GM19455 (cell line): ENCODE data around the gene AUP1.

Experiments
- ATAC-seq: cut with Tn5 transposase; IDR thresholded peaks from one replicate; pipeline ENCODE4 v1.9.1; 2021; ENCODE audit not compliant: unreplicated experiment

AUP1 gene

DNA sequence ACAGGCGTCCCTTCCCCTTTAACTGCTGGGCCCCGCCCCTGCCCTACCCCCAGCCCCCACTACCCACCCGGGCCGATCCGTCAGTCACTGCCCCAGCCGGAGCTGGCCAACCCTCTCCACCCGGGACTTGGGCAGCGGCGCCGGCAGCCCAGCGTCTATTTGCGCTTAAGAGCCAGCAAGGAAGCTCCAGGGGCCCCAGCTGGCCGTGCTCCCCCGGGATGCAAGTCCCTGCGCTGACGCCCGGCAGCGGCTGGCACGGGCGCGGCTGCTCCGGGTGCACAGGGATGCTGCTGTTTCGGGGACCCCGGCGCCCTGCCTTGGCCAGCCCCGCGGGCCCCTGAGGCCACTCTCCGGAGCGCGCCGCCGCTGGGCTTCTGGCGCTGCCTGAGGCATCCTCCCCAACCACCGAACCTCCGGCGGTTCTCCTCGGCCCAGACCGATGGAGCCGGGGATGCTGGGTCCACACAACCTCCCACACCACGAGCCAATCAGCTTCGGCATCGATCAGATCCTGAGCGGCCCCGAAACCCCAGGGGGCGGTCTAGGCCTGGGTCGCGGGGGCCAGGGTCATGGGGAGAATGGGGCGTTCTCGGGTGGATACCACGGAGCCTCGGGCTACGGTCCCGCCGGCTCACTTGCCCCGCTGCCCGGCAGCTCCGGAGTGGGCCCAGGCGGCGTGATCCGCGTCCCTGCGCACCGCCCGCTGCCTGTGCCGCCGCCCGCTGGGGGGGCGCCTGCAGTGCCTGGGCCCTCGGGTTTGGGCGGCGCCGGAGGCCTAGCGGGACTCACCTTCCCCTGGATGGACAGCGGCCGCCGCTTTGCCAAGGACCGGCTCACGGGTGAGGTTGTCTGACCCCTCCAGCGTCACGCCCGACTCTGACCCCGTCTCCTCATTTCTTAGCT lies 14.9 kb downstream of the AUP1 start, which contains the start of gene TLX2:
TLX2 (plus strand) TSS at position 83 of the 903 bp plus-strand sequence; CDS start at position 440, 357 bp downstream.
- no peak for ATAC-seq

DNA sequence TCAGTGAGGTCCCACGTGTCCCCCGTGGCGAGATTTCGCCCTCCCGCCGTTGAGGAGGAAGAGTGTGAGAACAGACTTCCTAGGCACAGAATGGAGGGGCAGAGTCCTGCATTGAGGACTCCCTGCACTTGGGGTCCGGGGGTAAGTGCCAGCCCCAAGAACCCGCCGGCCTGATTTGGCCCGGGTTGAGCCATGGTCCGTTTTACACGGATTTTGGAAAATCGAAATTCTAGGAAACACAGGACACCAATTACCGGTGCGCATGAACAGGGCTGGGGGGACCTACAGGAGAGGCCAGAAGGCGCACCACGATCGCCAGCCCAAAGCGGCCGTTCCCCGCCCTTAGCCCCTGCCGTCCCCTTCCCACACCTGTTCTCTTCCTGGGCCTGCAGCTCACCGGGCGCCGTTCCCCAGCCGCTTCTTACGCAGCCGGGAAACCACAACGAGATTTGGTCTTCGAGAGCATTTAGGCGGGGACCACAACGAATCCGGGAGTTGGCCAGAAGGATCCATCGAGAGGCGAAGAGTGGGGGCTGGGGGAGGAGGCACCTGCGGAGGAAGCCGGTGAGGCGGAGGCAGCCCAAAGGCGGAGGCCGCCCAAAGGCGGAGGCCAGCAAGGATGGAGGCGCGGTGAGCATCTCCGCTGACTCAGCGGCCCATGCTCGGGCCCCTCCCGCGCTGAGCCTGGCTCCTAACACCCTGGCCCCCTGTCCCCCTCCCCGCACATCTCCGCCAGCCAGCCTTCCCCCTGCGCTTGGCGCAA lies 15.7 kb downstream of the AUP1 start:
- no peak for ATAC-seq

DNA sequence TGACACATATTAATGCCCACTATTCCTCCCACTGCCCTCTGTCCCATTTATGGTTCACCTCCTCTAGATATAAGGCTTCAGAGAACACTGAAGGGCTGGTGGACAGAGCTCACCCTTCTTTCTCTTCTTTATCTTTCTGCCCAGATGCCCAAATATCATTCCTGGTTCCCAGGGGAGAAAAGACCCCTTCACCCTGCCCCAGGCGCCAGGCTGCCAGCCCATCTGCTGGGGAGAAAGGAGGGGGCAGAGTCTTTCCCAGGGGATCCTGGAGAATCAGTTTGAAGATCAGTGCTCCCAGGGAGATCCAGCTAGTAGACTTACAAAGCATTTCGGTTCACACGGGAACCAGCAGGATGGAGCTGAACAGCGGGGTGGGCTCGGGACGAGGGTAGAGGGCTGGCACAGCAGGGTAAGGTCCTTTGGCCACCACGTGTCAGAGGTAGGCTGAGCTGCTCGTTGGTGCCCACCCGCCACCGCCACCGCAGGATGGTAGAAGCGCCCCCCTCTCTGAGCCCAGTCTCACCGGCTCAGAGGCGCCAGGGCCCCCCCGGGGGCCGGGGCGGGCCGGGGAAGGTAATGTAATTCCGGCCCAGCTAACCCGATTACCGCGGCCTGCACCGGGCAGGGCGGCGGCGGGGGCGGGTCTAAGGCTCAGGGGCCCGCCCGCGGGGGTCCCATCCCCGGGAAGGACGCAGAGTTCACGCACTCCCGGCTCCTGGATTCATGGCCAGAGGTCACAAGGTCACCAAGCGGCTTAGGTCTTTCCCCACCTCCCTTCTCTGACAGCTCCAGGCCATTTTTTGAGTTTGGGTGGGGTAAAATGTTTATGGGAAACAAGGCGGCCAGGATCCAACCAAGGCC lies 16.5 kb downstream of the AUP1 start:
- ATAC-seq = no peak

DNA sequence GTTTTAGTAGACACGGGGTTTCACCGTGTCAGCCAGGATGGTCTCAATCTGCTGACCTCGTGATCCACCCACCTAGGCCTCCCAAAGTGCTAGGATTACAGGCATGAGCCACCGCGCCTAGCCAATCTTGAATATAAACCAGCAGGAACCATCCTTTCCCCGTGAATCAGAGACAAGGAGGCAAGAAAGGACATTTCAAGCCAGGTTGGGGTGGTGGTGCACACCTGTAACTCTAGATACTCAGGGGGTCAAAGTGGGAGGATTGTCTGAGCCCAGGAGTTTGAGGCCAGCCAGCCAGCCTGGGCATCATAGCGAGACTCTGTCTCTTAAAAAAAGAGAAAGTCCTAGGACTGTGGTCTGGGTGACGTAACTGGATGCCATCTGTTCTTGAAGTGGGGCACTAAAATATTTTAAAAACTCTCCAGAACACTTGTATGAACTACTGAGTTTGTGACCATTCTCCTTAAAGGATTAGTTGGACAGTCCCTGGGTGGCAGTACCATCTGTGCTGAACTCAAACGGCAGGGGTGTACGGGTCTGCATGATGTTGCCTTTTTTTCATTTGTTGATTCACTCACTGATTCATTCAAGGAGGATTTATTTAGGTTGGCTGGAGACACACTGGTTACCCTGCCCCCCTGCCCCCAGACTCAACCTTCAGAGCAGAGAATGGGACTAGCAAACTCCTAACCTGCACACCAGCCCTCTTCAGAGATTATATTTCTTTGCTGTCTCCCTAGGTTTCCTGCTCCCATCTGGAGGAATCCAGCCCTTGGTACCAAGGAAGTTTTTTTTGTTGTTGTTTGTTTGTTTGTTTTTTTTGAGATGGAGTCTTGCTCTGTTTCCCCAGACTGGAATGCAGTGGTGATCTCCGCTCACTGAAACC lies 18.2 kb downstream of the AUP1 start:
- ATAC-seq = no peak

DNA sequence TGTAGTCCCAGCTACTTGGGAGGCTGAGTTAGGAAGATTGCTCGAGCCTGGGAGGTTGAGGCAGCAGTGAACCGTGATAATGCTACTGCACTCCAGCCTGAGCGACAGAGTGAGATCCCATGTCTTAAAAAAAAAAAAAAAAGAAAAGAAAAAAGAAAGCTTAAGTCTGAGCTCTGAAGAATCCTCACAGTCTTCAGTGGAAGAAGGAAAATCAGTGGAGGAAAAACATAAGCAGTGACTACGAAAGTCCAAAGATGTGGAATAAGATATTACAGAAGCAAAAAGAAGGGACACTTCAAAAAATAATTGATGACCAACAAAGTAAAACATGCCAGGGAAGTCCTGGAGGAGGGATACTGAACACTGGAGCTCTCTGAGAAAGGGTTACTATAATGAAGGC lies 19.2 kb downstream of the AUP1 start:
- no peak for ATAC-seq

DNA sequence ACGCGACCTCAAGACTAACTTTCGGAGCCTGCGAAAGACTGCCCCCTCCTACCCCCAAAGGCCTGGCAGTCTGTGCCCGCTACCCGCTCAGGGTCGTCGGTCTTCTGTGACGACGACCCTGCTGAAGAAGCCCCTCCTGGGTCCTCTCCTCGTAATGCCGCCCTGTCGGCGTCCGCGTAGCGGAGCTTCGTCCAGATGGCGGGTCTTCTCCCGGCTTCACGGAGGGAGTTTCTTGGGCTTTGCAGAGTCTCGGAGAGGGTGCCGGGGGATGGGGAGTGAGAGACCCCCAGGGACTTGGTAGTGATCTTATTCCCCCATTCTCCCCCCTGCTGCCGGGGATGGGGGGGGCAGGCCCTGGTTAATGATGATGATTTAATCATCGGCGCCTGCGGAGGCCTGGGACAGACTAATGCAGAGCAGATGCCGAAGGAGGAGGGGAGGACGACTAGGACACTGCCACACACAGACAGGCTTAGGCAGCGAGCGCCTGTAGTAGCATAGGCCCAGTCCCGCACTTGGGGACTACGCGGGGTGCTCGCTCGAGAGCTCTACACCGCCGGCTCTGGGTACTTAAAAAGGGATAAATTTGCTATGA lies 21.5 kb downstream of the AUP1 start:
- peak; percentile 11 for ATAC-seq

DNA sequence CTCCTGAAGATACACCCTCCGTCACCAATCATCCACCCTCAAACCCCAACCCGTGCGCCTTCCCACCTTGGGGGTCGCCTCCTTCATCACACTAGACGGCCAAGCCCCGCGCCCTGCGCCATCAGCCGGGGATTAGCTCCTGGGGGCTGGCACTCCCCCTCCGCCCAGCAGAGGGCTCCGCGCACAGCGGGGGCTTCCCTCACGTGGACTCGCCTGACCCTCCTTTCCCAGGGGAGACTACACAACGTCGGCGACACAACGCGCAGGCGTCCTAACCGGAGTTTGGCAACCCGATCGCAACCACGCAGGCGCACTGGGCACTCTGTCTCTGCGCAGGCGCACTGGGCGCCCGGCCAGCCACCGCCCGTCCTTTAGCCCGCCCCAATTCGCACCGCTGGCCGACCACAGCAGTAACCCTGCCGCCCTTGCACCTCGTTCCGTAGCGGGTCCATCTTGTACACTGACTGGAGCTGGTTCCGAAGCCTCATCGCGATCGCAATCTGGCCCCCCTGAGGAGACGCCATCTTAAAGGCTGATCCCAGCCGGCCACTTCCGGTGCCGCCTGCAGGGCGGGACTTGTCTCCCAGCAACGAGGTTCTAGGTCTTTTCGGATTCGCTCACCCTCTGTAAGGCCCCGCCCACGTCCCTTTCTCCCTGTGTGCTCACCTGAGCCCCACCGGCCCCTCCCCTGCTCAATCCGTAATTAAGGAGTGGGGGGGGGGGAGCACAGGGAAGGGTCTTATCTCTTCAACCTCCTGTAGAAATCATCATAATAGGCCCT lies 22.2 kb downstream of the AUP1 start, which contains the start of gene PCGF1:
PCGF1 (minus strand) TSS at position 551 of the 781 bp plus-strand sequence; CDS start at position 524, 27 bp downstream.
- ATAC-seq = peak; percentile 90

DNA sequence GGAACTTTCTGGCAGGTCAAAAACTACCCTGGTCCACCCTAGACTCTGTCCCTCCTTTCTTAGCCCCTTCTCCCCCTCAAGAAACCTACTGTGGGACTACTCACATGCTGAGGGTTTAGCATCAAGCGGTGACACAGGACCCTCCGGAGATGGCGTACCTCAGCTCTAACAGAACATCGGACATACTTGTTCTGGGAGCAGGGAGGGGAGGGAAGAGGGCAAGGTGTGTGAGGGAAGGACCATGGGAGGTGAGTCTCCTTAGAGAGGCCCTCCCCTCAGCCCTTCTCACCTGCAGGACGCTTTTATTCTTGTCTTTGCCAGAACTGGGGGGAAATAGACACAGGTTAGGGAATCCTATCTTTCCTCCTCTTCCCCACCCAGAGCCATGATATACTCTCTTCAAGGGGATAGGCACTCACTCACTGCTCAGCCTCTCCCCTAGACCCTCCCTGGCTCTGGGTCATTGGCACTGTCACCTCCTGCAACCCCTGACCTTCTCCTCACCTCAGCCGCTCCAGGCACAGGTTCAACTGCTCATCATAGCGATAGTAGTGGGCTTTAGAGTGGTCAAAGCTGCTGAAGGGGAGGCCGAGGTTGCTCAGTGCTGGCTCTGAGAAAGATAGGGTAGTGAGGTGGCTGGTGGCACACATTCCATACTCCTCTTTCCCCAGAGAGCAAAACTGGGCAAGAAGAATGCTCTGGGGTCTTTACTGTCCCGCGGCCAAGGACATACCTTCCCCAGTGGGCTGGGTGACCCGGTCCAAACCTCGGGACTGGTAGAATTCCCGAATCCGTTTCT lies 23.9 kb downstream of the AUP1 start:
- no peak for ATAC-seq

DNA sequence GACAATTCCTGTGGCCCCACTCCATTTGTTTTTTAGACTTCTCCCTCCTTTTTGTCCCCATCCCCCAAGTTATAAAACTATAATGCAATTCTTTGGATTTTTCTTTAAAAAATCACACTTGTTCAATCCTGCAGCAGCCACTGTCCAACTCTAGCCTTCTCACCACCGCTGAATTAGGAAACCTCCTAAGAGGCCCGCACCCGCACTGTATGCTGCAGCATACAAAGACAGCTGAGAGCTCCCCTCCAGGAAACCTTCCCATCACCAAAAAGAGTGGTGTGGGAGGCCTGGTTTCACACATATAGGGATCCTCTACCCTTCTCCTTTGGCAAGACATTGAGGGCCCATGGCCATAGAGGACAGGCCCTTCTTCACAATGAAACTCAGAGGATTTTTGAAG lies 24.9 kb downstream of the AUP1 start:
- no peak for ATAC-seq

DNA sequence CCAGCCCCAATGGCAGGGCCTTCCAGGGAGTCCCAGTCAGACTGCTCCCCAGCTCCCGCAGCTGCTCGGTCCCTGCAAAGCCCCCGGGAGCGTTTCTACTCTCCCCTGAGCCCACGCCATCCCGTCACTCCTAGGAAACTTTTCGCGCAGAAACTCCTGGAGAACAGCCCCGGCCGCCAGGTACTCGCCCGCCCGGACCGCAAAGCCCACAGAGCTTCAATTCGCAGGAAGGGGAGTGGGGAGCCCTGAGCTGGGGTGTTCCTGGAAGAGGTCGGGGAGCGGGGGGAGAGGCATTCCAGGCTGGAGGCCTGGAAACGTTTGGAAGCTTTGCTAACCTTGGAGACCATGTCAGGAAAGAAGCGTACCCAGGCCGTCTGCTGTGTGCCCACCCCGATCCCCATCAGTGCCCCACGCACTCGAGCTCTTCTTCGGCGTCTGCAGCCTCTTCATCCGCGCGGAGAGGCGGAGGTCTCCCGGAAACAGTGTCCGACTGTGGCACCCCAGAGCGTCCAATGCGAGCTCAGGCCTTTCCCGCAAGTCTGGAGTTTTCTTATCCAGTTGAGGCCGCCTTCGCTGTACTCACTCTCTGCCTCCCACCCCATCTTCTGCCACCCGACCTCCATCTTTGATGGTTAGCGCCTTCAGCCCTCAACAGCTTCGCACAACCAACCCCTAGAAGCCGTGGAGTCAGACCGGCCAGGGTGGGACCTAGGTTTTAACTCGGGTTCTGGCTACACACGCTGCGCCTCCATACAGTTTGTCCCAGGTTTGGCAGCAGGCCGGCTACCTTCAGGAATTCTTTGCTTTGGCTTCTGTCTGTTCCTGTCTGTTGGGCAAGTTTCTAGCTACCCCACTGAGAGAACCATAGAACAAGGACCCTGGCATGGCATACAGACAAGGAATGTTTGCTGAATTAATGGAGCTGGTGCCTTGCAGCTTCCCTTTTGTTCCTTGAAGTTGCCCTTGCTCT lies 25.7 kb downstream of the AUP1 start:
- no peak for ATAC-seq

DNA sequence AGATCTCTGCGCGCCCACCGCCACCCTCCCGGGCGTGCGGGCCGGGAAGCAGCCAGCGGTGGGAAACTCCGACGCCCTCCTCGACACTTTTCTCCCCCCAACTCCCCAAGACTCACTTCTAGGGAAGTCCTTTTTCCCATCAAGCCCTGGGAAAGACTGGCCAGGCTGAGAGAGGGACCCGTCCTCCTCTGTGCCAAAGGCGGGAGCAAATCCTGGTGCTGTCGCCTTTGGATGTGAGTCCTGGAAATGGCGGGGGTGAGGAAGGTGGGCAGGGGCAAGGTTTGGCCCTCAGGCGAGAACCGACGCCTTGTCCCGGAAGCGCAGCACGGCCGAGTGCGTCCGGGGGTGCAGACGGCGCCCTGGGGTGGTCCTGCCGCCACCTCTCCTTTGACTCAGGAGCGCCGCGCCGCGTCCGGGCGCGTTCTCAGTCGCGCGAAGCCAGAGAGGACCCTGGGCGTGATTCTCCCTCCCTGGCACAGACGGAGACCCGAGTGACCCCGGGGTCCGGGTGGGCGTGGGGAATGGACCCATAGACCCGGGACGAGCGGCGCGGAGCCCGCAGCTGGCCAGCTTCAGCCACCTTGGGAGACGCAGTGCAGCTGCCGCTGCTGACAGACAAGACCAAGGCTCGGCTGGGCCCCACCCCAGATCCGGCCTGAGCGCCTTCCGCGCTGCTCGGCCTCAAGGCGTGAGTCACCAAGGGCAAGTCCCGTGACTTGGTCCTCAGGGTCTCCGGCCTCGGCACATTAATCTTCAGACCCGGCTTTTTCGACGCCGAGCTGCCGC lies 26.6 kb downstream of the AUP1 start:
- peak; percentile 44 for ATAC-seq

DNA sequence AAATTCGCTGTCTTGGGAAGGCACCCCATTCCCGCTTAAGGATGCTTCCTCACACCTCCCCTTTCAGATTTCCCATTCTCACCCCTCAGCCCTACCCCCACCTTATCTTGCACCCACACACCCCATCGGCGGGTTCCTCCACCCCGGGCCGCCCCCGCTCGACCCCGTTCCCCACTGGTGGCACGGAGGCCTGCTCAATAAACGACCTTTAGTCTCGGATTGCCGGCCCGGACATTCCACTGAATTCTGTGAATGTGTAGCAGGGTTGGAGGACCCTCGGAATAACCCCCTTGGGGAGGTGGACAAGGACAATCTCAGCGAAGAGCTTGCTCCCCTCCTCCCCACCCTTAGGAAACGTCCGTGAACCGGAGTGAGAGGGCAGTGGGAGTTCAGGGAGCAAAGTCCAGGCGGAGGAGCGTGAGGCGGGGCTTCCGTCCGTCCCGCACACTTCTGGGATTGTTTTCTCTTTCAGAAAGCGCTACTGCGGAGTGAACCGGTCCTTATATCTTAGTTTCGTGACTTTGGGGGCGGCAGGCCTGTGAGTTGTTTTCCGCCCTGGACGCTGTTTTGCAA lies 27.3 kb downstream of the AUP1 start:
- ATAC-seq = no peak

DNA sequence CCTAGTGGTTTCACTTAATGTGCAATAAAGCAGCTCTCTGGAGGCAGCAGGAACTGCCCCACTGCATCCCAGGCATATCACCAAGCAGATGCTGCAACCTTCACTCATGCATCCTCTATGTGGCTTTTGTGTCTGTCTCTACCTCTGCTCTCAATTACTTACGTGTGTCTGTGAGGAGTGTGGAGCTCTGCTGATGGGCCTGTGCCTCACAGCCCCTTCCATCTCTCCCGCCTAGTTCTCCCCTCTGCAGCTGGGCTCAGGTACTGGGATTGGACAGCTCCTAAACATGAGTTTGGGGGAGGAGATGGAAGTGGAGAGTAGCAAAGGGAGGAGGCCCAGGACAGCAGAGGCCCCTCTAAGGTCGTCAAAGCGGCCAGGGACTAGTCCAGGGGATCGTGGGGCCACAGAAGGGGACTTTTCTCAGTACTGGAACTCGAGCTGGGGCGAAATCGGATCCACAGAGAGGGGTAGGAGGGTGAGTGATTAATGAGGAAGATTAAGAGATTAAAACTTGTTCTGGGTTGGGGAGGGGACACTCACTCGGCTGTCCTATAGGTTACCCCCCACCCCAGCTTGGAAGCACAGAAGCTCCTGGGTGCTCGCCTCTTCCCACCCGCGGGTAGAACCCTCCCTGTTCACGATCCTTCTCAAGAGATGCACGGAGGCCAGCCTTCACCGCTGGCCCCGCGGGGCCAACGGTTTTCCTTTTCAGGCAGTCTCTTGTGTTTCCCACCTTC lies 28.0 kb downstream of the AUP1 start:
- no peak for ATAC-seq

DNA sequence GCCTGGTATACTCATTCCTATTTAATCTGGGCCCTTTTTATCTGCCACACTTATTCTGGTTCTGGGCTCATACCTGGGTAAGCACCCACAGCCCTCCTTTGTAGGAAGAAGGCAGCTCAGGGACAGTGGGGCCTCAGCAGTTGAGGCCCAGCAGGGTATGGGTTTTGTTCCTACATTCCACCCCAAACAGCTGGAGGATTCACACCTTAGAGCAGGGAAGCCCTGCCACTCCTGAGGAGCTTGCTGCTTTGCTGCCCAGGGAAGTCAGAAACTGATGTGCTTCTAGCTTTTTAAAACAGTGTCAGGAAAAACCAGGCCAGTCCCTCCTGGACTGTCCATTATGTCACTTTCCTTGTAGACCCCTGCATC lies 28.9 kb downstream of the AUP1 start:
- no peak for ATAC-seq

DNA sequence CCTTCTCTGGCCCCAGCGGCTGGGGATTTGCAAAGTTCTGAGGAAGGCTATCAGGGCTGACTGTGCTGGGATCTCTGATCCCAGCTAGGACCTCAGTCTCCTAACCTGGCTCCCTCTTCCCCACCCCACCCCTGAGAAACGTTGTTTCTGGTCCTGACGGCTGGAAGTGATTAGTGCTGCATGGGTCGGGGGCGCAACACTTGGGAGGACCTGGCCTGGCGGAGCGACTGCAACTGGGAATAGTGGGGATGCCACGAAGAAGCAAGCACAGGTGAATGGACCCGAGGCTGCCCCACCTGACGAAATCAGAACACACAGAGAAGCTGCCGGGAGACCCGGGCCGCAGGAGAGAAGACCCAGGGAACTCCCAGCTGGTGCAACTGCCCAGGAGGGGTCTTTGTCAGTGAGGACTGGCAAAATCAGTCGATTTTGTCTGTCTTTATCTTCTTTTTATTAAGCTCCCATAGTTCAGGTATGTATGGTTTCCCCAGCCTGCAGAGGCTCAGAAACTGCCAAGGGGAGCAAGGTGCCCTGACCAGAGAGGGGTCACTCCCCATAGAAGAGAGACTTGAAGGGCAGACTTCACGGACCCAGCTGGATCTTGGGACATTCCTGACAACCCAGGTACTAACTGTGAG lies 29.4 kb downstream of the AUP1 start:
- no peak for ATAC-seq
